ENCODE data around the gene FGF18. TPM values are rescaled to one million over a fixed set of nuclear protein-coding genes. Genes with fewer than 3 reads are reported as not detected.

The FGF18 gene
- total RNA-seq, 8 experiments from 2014 or later, result 0.22 to 6.7 (median 0.60) TPM

DNA sequence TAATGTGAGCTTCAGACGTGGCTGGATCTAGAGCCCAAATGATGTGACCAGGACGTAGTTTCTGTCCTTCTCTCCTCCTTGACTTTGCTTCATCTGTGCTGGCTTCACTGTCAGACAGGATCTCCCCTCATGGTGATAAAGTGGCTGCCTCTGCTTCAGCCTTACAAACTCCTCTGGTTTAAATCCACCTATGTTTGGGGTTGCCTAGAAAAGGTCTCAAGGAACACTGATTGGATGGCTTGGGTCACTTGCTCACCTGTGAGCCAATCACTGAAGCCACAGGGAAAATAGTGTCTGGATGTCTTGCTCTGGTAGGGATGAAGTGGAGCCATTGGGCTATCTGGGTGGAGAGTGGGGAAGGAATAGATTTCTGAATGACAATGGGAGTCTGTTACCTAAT is 36.1 kb downstream of the FGF18 start:
- WGBS, 10 experiments, result 43 to 84% (median 60%) methylated on average over 1 to 2 of the region's 2 CpGs; no CpG with 5 or more reads in 5 of the 10 experiments
- ATAC-seq (replicated peaks in 6 of 8), result no peak
- Histone ChIP-seq H3K4me1 (replicated peaks in 1 of 2) (peaks cover 3 to 7% of the 10 kb centered on the region in 2 donors), H3K27ac (no peak overlapping the region), H3K4me3 (no peak overlapping the region)
- in situ Hi-C loops (cut with MboI; ENCODE audit: low pct_unique_long_range_greater_than_20kb in 2 of 9, low sequenced_read_pairs in 9 of 9, unreplicated experiment in 9 of 9), result no loop called here

DNA sequence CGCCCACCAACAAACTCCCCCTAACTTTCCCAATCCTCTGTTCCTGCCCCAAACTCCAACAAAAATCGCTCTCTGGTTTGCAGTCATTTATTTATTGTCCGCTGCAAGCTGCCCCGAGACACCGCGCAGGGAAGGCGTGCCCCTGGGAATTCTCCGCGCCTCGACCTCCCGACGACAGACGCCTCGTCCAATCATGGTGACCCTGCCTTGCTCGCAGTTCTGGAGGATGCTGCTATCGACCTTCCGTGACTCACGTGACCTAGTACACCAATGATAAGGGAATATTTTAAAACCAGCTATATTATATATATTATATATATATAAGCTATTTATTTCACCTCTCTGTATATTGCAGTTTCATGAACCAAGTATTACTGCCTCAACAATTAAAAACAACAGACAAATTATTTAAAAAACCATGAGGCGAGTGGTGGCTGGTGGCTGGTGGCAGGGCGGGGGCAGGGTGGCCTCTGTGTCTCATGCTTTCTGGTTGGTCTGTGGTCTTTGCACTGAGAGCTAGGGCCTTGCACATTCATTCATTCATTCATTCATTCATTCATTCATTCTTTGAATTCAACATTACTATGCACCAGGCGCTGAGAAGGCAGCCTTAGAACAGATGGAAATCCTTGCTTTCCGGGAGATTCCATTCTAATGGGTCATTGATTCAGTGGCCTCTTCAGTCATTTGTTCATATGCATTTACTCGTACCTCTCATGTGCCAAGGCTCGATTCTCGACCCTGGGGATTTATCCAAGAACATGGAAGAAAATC is 37.9 kb downstream of the FGF18 start:
- Histone ChIP-seq H3K4me3 (no peak overlapping the region), H3K4me1 (replicated peaks in 1 of 2) (no peaks in the 10 kb centered on the region), H3K27ac (no peak overlapping the region)
- ATAC-seq (replicated peaks in 6 of 8), result no peak
- in situ Hi-C loops (cut with MboI; ENCODE audit: low pct_unique_long_range_greater_than_20kb in 2 of 9, low sequenced_read_pairs in 9 of 9, unreplicated experiment in 9 of 9), result no loop called here
- WGBS, 10 experiments, result 84 to 97% (median 93%) methylated on average over 4 to 16 of the region's 25 CpGs

DNA sequence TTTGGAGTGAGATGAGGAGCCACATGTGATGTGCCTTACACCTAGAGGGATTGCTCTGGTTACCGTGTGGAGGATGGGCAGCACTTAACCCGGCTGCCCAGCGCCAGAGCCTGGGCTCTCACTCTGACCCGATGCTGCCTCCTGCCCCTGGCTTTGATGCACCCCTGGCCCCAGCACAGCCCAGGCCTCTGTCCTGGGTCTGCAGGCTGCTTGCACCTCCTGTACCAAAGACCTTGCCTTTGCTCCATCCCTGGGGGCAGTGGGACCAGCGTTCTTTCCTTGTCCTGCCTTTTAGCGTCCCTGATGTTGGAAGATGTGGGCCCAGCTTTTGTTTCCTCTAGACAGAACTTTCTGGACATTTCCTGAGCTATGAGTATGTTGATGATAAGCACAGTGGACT is 40.4 kb downstream of the FGF18 start:
- ATAC-seq (replicated peaks in 6 of 8), result no peak
- no peak overlapping the region for H3K4me3 ChIP-seq
- 50 to 83% (median 80%) methylated on average over 1 to 2 of the region's 6 CpGs; no CpG with 5 or more reads in 7 of the 10 experiments for WGBS, 10 experiments

DNA sequence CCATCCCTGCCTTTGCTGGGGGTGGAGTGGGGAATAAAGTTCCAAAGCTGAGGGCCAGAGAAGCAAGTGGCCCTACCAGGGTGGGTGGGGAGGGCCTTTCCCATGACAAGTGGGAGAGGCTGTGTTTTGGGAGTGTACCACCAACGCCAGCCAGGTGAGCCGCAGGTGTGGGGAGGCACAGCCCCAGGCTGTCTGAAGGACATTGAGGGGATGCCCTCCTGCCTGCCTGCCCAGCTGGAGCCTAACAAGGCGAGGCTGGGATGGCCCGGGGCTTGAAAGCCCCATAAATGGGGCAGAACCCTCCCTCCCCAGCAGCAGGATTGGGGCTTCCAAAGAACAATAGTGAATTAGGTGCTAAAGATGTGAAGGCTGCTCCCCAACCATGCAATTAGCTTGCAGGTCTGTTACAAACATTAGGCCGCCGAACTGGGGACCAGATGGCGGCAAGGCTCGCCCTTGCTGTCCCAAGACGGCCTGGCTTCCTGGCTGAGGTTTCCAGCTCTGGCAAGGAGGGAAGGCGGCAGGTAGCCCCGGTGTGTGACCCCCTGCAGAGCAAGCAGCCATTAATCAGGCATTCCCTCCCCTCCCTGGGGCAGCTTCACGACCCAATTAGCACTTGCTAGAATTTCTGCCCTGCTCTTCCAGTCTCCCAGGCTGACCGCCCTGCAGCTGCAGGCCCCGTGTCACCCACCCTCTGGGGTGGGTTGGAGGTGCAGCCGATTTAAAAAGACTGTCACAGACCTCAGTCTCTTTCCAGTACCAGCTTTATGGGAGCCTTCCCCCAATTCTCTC is 42.9 kb downstream of the FGF18 start:
- WGBS, 10 experiments, result 45 to 87% (median 68%) methylated on average over 1 to 6 of the region's 15 CpGs; no CpG with 5 or more reads in 4 of the 10 experiments
- no peak overlapping the region for H3K27ac ChIP-seq
- in situ Hi-C loops (cut with MboI; ENCODE audit: low pct_unique_long_range_greater_than_20kb in 2 of 9, low sequenced_read_pairs in 9 of 9, unreplicated experiment in 9 of 9), result no loop called here
- peaks cover 0 to 4% of the 10 kb centered on the region in 2 donors for H3K4me1 ChIP-seq (replicated peaks in 1 of 2)
- ATAC-seq (replicated peaks in 6 of 8), result no peak
- H3K4me3 ChIP-seq, result no peak overlapping the region

More for the DNA sequence above, 40.4 kb downstream of the FGF18 start:
- in situ Hi-C loops (cut with MboI; ENCODE audit: low pct_unique_long_range_greater_than_20kb in 2 of 9, low sequenced_read_pairs in 9 of 9, unreplicated experiment in 9 of 9), result no loop called here
- no peak overlapping the region for H3K27ac ChIP-seq
- H3K4me1 ChIP-seq (replicated peaks in 1 of 2), result peaks cover 0 to 4% of the 10 kb centered on the region in 2 donors

DNA sequence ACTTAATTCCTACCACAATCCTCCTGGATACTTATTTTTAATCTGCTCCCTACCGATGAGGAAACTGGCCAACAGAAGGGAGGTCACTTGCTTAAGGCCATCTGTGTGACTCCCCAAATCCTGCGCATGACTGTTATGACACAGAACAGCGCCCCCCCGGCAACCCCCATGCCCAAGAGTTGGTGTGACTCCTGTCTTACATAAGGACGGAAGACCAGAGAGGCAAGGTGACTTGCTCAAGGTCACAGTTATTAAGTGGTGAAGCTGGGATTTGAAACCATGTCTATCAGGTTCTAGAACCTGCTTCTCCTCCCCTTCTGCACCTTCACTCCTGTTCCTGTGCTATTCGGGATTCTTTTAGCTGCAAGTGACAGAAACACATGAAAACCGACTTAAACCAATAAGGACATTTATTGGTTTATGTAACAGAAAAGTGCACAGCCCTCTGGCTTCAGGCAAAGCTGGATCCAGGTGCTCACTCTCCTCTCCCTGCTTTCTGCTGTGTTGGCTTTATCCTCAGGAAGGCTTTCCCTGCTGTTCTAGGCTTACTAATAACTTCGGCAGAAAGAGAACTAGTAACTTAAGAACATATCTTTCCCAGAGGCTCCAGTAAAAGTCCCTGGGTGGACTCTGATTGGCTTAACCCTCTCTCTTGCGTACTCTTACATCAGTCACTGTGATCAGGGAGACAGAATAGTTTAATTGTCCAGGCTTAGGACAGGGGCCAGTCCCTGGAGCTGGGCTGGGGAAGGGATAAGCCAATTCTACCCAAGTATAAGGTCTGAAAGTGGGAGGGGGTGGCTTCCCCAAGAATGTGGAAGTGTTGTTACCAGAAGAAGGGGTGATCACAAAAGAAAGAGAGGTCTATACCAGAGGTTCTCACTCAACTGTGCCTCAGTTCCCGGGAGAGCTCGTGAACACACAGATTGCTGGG is 43.7 kb downstream of the FGF18 start:
- WGBS, 10 experiments, result 50 to 100% (median 76%) methylated on average over 1 to 8 of the region's 11 CpGs; no CpG with 5 or more reads in 2 of the 10 experiments
- Histone ChIP-seq H3K4me1 (replicated peaks in 1 of 2) (peaks cover 0 to 4% of the 10 kb centered on the region in 2 donors), H3K4me3 (no peak overlapping the region), H3K27ac (no peak overlapping the region)
- no peak for ATAC-seq (replicated peaks in 6 of 8)
- in situ Hi-C loops (cut with MboI; ENCODE audit: low pct_unique_long_range_greater_than_20kb in 2 of 9, low sequenced_read_pairs in 9 of 9, unreplicated experiment in 9 of 9), result no loop called here

DNA sequence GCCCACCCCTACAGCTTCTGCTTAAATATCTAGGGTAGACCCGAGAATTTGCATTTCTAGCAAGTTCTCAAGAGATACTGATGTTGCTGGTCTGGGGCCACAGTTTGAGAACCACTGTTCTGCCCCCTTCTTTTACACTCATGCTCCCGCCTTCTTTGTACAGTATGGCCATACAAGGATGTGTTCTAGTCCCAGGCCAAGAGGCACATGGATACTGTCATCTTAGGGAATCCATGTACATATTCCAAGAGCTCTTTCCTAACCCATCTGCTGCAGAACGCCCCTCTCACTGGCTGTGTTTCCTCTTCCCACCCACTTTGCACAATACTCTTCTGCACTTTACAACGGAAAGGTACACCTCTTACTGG is 44.4 kb downstream of the FGF18 start:
- peaks cover 0 to 4% of the 10 kb centered on the region in 2 donors for H3K4me1 ChIP-seq (replicated peaks in 1 of 2)
- H3K27ac ChIP-seq, result no peak overlapping the region
- in situ Hi-C loops (cut with MboI; ENCODE audit: low pct_unique_long_range_greater_than_20kb in 2 of 9, low sequenced_read_pairs in 9 of 9, unreplicated experiment in 9 of 9), result no loop called here
- no peak overlapping the region for H3K4me3 ChIP-seq
- 0 to 100% (median 80%) methylated on average over 1 to 3 of the region's 4 CpGs; no CpG with 5 or more reads in 1 of the 10 experiments for WGBS, 10 experiments
- peak in 3 of 8 experiments; percentile 70 to 94 (median 90) for ATAC-seq (replicated peaks in 6 of 8)

DNA sequence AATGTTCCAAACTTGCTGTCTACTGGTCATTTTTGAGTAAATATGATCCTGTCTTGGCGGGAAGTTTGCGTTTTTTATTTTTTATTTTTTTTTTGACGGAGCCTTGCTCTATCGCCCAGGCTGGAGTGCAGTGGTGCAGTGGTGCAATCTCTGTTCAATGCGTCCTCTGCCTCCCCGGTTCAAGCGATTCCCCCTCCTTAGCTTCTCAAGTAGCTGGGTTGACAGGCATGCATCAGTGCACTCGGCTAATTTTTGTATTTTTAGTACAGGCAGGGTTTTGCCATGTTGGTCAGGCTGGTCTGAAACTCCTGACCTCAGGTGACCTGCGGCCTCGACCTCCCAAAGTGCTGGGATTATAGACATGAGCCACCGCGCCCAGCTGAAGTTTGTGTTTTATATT is 45.4 kb downstream of the FGF18 start:
- H3K4me1 ChIP-seq (replicated peaks in 1 of 2), result peaks cover 9 to 11% of the 10 kb centered on the region in 2 donors
- in situ Hi-C loops (cut with MboI; ENCODE audit: low pct_unique_long_range_greater_than_20kb in 2 of 9, low sequenced_read_pairs in 9 of 9, unreplicated experiment in 9 of 9), result no loop called here
- WGBS, 10 experiments, result 63 to 94% (median 87%) methylated on average over 3 to 12 of the region's 12 CpGs
- no peak overlapping the region for H3K27ac ChIP-seq
- no peak overlapping the region for H3K4me3 ChIP-seq
- ATAC-seq (replicated peaks in 6 of 8), result no peak

DNA sequence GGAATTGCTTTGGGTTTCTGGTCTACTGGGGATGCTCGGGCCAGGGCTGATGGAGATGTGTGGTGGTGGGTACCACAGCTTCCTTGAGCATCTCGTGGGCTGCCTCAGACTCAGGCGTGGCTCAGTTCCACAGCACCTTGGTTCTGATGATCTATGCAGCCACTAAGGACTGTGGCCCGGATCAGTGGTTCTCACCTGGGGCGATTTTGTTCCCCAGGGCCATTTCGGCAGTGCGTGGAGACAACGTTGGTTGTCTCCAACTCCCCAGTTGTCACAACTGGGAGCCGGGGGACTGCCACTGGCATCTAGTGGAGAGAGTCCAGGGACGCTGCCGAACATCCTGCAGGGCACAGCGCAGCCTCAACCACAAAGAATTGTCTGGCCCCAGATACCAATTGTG is 47.7 kb downstream of the FGF18 start:
- in situ Hi-C loops (cut with MboI; ENCODE audit: low pct_unique_long_range_greater_than_20kb in 2 of 9, low sequenced_read_pairs in 9 of 9, unreplicated experiment in 9 of 9), result no loop called here
- whole genome bisulfite sequencing, 10 experiments, result 53 to 100% (median 98%) methylated on average over 1 to 11 of the region's 12 CpGs; no CpG with 5 or more reads in 4 of the 10 experiments

DNA sequence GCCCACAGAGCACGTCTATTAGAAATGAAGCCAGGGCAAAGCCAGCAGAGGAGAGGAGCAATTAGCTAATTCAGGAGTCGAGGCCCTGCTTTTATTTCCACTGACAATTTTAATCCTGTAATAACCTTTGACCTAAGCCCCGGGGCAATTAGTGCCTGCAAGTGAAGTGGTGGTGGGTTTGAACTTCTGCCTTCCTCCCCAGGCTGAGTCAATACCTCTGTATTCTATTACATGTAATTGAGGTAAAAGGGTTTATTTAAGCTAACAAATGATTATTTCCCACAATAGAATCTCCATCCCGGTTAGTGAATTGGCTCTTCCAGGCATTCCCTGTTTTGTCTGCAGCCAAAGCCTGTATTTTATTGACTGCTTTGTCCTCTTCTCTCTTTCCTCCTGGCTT is 49.9 kb downstream of the FGF18 start:
- Histone ChIP-seq H3K4me3 (no peak overlapping the region), H3K4me1 (replicated peaks in 1 of 2) (peaks cover 10% of the 10 kb centered on the region in 2 donors), H3K27ac (no peak overlapping the region)
- ATAC-seq (replicated peaks in 6 of 8), result peak in 2 of 8 experiments; percentile 31 to 32
- 6 to 83% (median 11%) methylated on average over 1 to 4 of the region's 4 CpGs; no CpG with 5 or more reads in 4 of the 10 experiments for WGBS, 10 experiments
- in situ Hi-C loops (cut with MboI; ENCODE audit: low pct_unique_long_range_greater_than_20kb in 2 of 9, low sequenced_read_pairs in 9 of 9, unreplicated experiment in 9 of 9), result no loop called here

More for the DNA sequence above, 47.7 kb downstream of the FGF18 start:
- H3K27ac ChIP-seq, result no peak overlapping the region
- no peak overlapping the region for H3K4me3 ChIP-seq
- H3K4me1 ChIP-seq (replicated peaks in 1 of 2), result peaks cover 10 to 14% of the 10 kb centered on the region in 2 donors
- ATAC-seq (replicated peaks in 6 of 8), result no peak

DNA sequence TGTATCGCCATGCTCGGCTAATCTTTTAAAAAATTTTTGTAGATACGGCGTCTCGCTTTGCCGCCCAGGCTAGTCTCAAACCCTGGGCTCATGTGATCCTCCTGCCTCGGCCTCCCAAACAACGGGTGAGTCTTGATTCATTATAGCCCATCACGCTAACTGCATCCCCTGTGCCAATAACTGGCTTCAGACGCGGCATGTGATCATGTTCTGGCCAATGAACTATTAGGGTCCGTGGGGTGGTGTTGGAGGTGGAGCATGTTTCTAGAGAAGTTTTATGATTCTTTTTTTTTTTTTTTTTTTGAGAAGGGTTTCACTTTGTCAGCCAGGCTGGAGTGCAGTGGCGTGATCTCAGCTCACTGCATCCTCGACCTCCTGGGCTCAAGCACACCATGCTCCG is 51.0 kb downstream of the FGF18 start:
- in situ Hi-C loops (cut with MboI; ENCODE audit: low pct_unique_long_range_greater_than_20kb in 2 of 9, low sequenced_read_pairs in 9 of 9, unreplicated experiment in 9 of 9), result no loop called here
- Histone ChIP-seq H3K4me1 (replicated peaks in 1 of 2) (peaks cover 10% of the 10 kb centered on the region in 2 donors), H3K4me3 (no peak overlapping the region), H3K27ac (no peak overlapping the region)
- no peak for ATAC-seq (replicated peaks in 6 of 8)
- WGBS, 10 experiments, result 70 to 100% (median 83%) methylated on average over 2 to 13 of the region's 15 CpGs; no CpG with 5 or more reads in 2 of the 10 experiments

DNA sequence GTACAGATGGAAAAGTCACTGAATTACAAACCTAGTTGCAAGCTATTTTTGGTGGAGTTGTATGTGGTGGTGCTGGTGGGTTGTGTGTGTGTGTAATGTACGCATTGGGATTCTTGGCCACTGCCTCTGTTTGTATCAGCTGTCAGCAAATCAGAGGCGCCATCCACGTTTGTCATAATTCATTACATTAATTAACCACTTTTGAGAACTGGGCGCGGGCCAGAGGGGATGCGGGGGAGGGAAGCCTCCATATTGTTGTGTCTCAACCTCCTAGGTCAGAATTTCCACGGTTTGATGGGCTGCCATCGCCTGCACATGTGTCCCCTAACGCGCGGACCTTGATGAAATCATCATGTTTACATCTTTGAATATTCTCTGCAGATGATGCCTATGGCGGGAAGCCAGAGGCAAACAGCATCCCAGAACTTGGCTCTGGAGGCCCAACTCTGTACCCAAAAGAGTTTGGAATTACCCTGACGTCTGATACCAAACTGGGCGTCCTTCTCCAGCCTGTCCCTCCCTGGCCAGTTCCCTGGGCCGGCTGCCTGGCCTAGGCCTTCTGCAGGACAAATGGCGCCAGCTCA is 54.9 kb downstream of the FGF18 start:
- Histone ChIP-seq H3K4me1 (replicated peaks in 1 of 2) (peaks cover 6% of the 10 kb centered on the region in 2 donors), H3K4me3 (no peak overlapping the region), H3K27ac (no peak overlapping the region)
- ATAC-seq (replicated peaks in 6 of 8), result peak in 2 of 8 experiments; percentile 51 to 78
- WGBS, 10 experiments, result 18 to 100% (median 87%) methylated on average over 1 to 9 of the region's 16 CpGs; no CpG with 5 or more reads in 2 of the 10 experiments
- in situ Hi-C loops (cut with MboI; ENCODE audit: low pct_unique_long_range_greater_than_20kb in 2 of 9, low sequenced_read_pairs in 9 of 9, unreplicated experiment in 9 of 9), result no loop called here

DNA sequence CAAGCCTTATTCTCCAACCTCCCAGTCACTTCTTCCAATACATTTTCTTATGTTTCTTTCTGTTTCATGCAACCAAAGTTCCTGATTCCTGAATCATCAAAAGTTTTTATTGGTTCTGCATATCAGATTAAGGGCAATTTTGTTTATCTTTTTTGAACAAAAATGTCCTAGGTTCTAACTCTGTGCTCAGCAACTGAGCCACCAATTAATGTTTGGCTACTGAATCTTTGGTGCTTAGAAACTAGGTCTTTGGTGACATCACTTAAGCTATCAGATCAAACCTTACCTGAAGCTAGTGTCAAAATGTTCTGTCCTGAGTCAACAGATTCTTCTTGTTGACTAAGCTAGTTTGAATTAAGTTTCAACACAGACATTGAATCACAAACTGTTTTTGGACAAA is 56.1 kb downstream of the FGF18 start:
- in situ Hi-C loops (cut with MboI; ENCODE audit: low pct_unique_long_range_greater_than_20kb in 2 of 9, low sequenced_read_pairs in 9 of 9, unreplicated experiment in 9 of 9), result no loop called here

More for the DNA sequence above, 56.1 kb downstream of the FGF18 start:
- no peak for ATAC-seq (replicated peaks in 6 of 8)
- Histone ChIP-seq H3K4me1 (replicated peaks in 1 of 2) (no peaks in the 10 kb centered on the region), H3K27ac (no peak overlapping the region), H3K4me3 (no peak overlapping the region)
